Neural crest cell (in vitro differentiated cells): Measurements from ENCODE around the gene PLEKHB2. TPM values are rescaled to one million over a fixed set of nuclear protein-coding genes. Genes with fewer than 3 reads are reported as not detected.
A peak's percentile ranks its signal among the peaks of the same experiment; 100 is the strongest.
"Not testable (repeated sequence)": the region's sequence is repeated elsewhere in the genome, so short reads cannot be mapped to it uniquely, and the experiment has no call there.

Source experiments
- DNase-seq: peaks from one replicate; pipeline ENCODE4 v3.0.0; 2021; ENCODE audit warnings: low read depth, mixed read lengths, low spot score
- H3K27ac Mint-ChIP-seq: one replicate; pipeline ENCODE4 v1.8.0; 2021; ENCODE audit warnings: mild to moderate bottlenecking, mixed read lengths; ENCODE audit not compliant: unreplicated experiment
- H3K27me3 Mint-ChIP-seq: 2 replicates; pipeline ENCODE4 v1.8.0; 2021; ENCODE audit warnings: low read depth, mild to moderate bottlenecking, mixed read lengths
- H3K36me3 Mint-ChIP-seq: 2 replicates; pipeline ENCODE4 v1.8.0; 2021; ENCODE audit warnings: low read depth, mild to moderate bottlenecking, mixed read lengths
- H3K4me1 Mint-ChIP-seq: 2 replicates; pipeline ENCODE4 v1.8.0; 2021; ENCODE audit warnings: mixed read lengths
- H3K4me3 Mint-ChIP-seq: one replicate; pipeline ENCODE4 v1.8.0; 2021; ENCODE audit warnings: mild to moderate bottlenecking, mixed read lengths
- H3K9me3 Mint-ChIP-seq: 2 replicates; pipeline ENCODE4 v1.8.0; 2021; ENCODE audit warnings: mixed read lengths
- total RNA-seq: library from RNA; stranded (reverse); gene quantifications from 2 replicates; pipeline ENCODE4 v1.2.1, GENCODE V29; 2021
- TF ChIP-seq, protein P1 (sequence below): fragments of 200-600 bp; sonication (generic); conservative IDR thresholded peaks from 2 replicates; pipeline ENCODE4 v1.5.0; 2021; ENCODE audit warnings: antibody characterized with exemption, mild to moderate bottlenecking

Gene PLEKHB2
- total RNA-seq, 1 donor from 2014 or later, result 44.9 TPM

DNA sequence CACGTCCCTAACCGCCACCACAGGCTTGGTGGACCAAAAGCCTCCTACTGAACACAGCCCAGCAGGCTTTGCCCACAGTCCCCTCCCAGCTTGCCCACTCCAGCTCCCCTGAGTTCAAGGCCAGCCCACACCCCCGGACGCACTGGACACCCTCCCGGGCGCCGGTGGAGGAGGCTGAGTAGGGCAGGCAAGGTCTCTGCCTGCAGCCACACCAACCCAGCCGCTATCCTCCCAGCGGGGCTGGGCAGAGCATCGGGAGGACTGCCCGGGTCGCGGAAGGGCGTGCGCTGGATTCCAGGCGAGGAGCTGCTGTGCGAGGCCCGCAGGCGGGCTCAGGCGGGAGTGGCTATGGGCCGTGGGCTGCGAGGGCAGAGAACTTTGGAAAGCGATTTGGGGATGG is 49.5 kb downstream of the PLEKHB2 start:
- Mint-ChIP-seq H3K36me3 (peaks cover 4% of the 10 kb centered on the region), H3K4me1 (peaks cover 5% of the 10 kb centered on the region), H3K4me3 (no peak overlapping the region), H3K27ac (peak overlapping the region; percentile 86), H3K27me3 (no peaks in the 10 kb centered on the region), H3K9me3 (no peaks in the 10 kb centered on the region)
- TF ChIP-seq, protein P1, sequence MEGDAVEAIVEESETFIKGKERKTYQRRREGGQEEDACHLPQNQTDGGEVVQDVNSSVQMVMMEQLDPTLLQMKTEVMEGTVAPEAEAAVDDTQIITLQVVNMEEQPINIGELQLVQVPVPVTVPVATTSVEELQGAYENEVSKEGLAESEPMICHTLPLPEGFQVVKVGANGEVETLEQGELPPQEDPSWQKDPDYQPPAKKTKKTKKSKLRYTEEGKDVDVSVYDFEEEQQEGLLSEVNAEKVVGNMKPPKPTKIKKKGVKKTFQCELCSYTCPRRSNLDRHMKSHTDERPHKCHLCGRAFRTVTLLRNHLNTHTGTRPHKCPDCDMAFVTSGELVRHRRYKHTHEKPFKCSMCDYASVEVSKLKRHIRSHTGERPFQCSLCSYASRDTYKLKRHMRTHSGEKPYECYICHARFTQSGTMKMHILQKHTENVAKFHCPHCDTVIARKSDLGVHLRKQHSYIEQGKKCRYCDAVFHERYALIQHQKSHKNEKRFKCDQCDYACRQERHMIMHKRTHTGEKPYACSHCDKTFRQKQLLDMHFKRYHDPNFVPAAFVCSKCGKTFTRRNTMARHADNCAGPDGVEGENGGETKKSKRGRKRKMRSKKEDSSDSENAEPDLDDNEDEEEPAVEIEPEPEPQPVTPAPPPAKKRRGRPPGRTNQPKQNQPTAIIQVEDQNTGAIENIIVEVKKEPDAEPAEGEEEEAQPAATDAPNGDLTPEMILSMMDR, result no peak
- no peak for DNase-seq

DNA sequence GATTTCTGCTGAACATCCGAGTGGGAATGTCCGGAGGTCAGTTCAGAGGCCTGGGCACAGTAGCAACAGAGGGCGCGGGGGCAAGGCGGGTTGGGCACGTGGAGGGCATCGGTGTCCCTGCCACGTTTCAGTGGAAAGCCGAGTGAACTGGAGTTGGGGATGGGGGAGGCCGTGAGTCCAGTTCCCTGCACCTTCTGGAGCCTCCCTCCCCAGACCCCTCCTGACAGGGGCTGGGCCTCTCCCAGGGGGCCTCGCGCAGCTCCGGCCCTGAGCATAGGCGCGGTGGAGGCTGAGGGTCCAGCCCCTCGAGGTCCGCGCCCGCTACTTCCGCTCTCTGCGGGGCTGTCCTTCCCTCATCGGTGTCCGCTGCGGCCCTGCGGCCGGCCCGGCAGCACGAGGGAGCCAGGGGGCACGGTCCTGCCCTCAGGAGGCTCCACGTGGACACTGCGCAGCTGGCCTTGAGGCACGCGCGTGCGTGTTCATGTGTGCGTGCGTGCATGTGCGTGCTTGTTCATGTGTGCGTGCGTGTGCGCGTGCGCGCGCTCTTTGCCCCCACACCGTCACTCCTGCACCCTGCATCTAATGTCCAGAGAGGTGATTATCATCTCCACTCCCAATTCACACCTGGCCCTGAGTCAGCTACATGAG is 50.2 kb downstream of the PLEKHB2 start:
- DNase-seq, result no peak
- TF ChIP-seq, protein P1, result no peak
- Mint-ChIP-seq H3K9me3 (no peaks in the 10 kb centered on the region), H3K27ac (peak overlapping the region; percentile 50), H3K27me3 (no peaks in the 10 kb centered on the region), H3K4me1 (peaks cover 5% of the 10 kb centered on the region), H3K36me3 (peaks cover 4% of the 10 kb centered on the region), H3K4me3 (no peak overlapping the region)

DNA sequence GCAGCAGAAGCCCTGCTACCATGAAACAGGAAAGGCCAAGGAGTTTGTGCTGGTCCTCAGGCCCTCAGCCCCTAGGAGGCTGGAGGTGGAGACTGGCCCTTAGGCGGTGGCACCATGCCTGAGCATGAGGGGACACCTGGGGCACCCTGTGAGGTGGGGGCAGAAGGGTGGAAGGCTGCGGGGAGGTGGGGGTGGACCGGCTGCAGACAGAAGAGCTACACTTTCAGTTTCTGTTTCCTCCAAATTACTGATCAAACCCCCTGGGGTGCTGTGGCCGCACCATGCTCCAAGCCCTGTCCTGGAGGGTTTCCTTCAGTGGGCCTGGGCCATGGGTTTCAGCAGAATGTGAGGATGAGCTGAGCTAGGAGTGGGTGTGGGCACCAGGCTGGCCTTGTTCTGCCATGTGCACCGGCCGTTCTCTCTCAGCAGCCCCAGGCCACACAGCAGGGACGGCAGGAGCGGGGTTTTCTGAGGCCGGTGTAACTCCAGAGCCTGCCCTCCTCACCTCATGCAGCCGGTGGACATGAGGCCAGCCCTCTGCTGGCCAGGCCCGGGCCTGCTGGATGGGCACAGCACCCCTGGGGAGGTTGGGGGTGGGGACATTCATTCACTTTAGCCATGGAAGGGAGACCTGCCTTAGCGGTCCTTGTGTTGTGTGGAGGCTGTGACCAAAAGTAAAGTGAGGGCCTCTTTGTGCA is 51.5 kb downstream of the PLEKHB2 start:
- no peak overlapping the region for H3K4me3 Mint-ChIP-seq
- DNase-seq, result no peak
- H3K9me3 Mint-ChIP-seq, result no peaks in the 10 kb centered on the region
- H3K36me3 Mint-ChIP-seq, result no peaks in the 10 kb centered on the region
- peaks cover 5% of the 10 kb centered on the region for H3K4me1 Mint-ChIP-seq
- no peaks in the 10 kb centered on the region for H3K27me3 Mint-ChIP-seq
- TF ChIP-seq, protein P1, result no peak
- H3K27ac Mint-ChIP-seq, result no peak overlapping the region

DNA sequence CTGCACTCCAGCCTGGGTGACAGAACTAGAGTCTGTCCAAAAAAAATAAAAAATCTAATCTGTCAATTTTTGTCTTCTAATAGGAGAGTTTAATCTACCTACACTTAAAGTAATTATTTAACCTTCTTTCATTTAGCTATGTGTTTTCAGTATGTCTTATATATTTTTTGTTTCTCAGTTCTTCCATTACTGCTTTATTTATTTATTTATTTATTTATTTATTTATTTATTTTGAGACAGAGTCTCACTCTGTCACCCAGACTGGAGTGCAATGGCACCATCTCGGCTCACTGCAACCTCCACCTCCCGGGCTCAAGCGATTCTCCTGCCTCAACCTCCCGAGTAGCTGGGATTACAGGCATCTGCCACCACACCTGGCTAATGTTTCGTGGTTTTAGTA is 60.4 kb downstream of the PLEKHB2 start:
- not testable (repeated sequence) for H3K27ac Mint-ChIP-seq, H3K27me3 Mint-ChIP-seq, H3K36me3 Mint-ChIP-seq, H3K9me3 Mint-ChIP-seq, H3K4me3 Mint-ChIP-seq, DNase-seq, H3K4me1 Mint-ChIP-seq

DNA sequence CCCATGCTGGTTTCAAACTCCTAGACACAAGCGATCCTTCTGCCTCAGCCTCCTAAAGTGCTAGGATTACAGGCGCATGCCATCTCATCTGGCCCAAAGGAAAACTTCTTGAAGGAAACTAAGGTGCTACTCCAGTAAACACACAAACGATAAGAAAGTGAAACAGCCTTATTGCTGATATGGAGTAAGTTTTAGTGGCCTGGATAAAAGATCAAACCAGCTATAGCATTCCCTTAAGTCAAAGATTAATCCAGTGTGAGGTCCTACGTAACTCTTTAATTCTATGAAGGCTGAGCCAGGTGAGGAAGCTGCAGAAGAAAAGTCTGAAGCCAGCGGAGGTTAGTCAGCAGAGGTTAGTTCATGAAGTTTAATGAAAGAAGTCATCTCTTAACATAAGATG is 63.4 kb downstream of the PLEKHB2 start:
- TF ChIP-seq, protein P1, result no peak
- no peak for DNase-seq
- Mint-ChIP-seq H3K4me1 (no peaks in the 10 kb centered on the region), H3K27ac (no peak overlapping the region), H3K36me3 (no peaks in the 10 kb centered on the region), H3K4me3 (no peak overlapping the region), H3K9me3 (no peaks in the 10 kb centered on the region), H3K27me3 (no peaks in the 10 kb centered on the region)

DNA sequence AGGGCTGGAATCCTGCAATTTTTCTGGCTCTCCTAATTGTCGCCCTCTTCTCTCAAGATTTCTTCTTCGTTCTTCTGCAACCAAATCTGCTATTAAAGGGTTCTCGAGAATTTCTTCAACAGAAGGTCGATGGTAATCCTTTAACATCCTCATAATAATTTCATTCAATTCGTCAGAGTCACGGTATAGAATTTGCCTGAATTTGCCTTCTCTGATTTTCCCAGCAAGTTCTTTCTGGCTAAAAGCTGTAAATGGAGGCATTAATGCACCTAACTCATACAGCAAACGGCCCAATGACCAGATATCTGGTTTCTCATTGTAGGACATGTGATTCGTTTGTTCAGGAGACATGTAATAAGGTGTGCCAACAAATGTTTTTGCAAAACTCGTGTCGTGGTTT is 72.9 kb downstream of the PLEKHB2 start:
- H3K4me3 Mint-ChIP-seq, H3K36me3 Mint-ChIP-seq, DNase-seq, H3K27ac Mint-ChIP-seq, H3K4me1 Mint-ChIP-seq, H3K9me3 Mint-ChIP-seq: not testable (repeated sequence)
- peaks cover 14% of the 10 kb centered on the region for H3K27me3 Mint-ChIP-seq

DNA sequence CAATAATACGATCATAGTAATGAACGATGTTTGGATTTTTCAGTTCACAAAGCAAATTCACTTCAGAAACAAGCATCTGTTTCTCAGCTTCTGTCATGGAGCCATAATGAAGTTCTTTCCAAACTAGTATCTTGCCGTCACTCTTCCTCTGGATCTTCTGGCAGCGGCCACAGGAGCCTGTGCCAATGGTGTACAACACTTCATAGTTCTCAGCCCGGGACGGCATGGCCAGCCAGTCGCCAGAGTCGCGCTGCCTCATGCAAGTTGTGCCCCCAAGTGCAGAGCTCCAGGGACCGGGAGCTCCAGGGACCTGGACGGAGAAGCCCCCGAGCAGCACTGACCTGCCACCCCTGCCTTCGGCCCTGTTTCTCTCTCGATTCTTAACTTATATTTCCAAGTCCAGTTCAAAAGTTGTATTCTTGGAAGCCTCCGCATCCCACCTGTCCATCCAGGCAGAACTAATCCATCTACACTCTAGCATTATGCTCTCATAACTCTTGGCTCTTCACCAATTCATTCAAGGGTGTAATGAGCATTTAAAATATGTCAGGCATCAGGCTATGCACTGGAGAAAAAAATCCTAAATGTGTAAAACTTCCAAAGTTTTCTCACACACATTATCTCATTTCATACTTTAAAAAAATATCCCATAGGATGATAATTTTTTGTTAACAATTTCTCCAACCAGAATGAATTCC is 73.7 kb downstream of the PLEKHB2 start:
- H3K36me3 Mint-ChIP-seq, result not testable (repeated sequence)

DNA sequence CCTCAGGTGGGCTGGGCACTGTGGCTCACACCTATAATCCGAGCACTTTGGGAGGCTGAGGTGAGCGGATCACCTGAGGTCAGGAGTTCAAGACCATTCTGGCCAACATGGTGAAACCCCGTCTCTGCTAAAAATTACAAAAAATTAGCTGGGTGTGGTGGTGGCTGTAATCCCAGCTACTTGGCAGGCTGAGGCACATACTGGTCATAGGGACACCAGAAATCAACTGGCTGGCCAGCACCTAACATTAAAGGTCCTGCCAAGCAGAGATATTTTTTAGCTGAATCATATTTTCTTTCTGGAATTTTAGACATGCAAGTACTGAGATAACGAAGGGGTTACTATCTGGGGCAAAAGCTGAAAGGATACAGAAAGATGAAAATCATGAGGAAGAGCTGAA is 76.3 kb downstream of the PLEKHB2 start:
- not testable (repeated sequence) for H3K4me3 Mint-ChIP-seq, H3K27me3 Mint-ChIP-seq, DNase-seq, H3K4me1 Mint-ChIP-seq, H3K36me3 Mint-ChIP-seq, H3K9me3 Mint-ChIP-seq, H3K27ac Mint-ChIP-seq

More for the DNA sequence above, 73.7 kb downstream of the PLEKHB2 start:
- DNase-seq, H3K4me3 Mint-ChIP-seq, H3K9me3 Mint-ChIP-seq, H3K27ac Mint-ChIP-seq, H3K4me1 Mint-ChIP-seq: not testable (repeated sequence)
- H3K27me3 Mint-ChIP-seq, result peaks cover 14% of the 10 kb centered on the region

DNA sequence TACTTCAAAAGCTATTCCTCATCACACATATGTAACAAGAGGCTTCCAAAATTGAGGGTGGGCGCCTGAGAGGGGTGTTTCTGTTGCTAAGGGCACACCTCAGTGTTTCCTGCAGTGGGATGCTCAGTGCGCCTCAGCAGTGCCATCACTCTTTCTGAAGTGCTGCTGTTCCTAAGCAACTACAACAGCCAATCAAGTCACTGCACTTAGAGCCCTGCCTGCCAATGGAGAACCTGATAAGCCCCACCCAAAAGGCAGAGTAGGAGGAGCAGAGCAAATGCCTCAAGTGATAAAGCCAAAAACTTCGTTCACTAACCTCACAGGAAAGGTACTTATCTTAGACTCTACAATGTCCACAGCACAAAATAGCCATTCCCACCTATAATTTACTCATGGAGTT is 88.3 kb downstream of the PLEKHB2 start:
- not testable (repeated sequence) for H3K27ac Mint-ChIP-seq, DNase-seq, H3K36me3 Mint-ChIP-seq, H3K4me1 Mint-ChIP-seq, H3K4me3 Mint-ChIP-seq, H3K9me3 Mint-ChIP-seq
- H3K27me3 Mint-ChIP-seq, result peaks cover 52% of the 10 kb centered on the region
